Astrocyte (in vitro differentiated cells and primary cell): Measurements from ENCODE around the gene CLIC1.

Experiments
- EZH2 ChIP-seq: IDR thresholded peaks from 2 replicates; pipeline ENCODE4 v1.6.1; 2012; ENCODE audit warnings: mild to moderate bottlenecking, low read length, inconsistent platforms; ENCODE audit not compliant: insufficient read depth
- TF ChIP-seq, protein P1 (sequence below): IDR thresholded peaks from 2 replicates; pipeline ENCODE4 v1.5.1; 2011; ENCODE audit warnings: low read depth, mild to moderate bottlenecking, inconsistent platforms, low read length, moderate library complexity; ENCODE audit not compliant: insufficient read depth

DNA sequence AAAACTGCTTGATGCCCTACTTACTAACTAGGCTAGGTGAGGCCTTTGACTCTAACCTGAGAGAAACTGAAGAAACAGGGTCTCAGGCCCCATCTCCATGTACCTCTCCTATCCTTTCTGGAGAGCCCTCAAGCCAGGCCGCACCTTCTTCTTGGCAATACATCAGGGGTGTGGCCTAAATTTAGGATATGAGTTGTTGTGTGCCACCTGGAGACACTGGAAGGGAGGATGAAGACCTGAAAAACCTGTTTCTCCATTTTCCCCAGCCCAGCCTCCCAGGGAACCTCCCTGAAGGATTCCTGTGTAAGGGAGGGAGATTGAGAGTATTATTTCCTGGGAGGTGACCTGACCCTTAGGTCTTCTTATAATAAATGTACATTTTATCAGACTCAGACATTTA, 18.1 kb downstream of the CLIC1 start:
- TF ChIP-seq, protein P1, sequence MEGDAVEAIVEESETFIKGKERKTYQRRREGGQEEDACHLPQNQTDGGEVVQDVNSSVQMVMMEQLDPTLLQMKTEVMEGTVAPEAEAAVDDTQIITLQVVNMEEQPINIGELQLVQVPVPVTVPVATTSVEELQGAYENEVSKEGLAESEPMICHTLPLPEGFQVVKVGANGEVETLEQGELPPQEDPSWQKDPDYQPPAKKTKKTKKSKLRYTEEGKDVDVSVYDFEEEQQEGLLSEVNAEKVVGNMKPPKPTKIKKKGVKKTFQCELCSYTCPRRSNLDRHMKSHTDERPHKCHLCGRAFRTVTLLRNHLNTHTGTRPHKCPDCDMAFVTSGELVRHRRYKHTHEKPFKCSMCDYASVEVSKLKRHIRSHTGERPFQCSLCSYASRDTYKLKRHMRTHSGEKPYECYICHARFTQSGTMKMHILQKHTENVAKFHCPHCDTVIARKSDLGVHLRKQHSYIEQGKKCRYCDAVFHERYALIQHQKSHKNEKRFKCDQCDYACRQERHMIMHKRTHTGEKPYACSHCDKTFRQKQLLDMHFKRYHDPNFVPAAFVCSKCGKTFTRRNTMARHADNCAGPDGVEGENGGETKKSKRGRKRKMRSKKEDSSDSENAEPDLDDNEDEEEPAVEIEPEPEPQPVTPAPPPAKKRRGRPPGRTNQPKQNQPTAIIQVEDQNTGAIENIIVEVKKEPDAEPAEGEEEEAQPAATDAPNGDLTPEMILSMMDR = no peak
- no peak for TF ChIP-seq EZH2
